Measurements from ENCODE around the gene AMPD2.

Gene AMPD2

GRCh38 chr1:109625601-109626560 lies 6.2 kb downstream of the AMPD2 start:
- POLR2A ChIA-PET, result interaction anchor here (0.6 to 1.1 kb wide), 2 partner anchors 78 to 176 kb away, joined by 3 to 4 read pairs; partner anchors contain the start of gene GNAI3
- CTCF ChIA-PET, result interaction anchor here (0.6 to 1.1 kb wide), 3 partner anchors 13 to 80 kb away, joined by 3 to 4 read pairs (median 3); no protein-coding TSS in a partner anchor
- TF ChIP-seq FOXK2 (IDR thresholded peaks at IDR 0.05) (no peak), L3MBTL2 (conservative IDR thresholded peaks at IDR 0.05) (no peak), ARNT (IDR thresholded peaks at IDR 0.05) (no peak), SP1 (IDR thresholded peaks at IDR 0.05) (no peak), HDGF (IDR thresholded peaks at IDR 0.05; ENCODE audit: borderline replicate concordance) (no peak), SUZ12 (IDR thresholded peaks at IDR 0.05) (no peak), FOXA1 (IDR thresholded peaks at IDR 0.05) (no peak), ELF4 (IDR thresholded peaks at IDR 0.05) (no peak), PKNOX1 (IDR thresholded peaks at IDR 0.05) (no peak), LEF1 (IDR thresholded peaks at IDR 0.05; ENCODE audit: borderline replicate concordance) (no peak), BHLHE40 (IDR thresholded peaks at IDR 0.05; ENCODE audit: borderline replicate concordance) (no peak), NFRKB (IDR thresholded peaks at IDR 0.05) (no peak), ZNF384 (IDR thresholded peaks at IDR 0.05) (no peak), TARDBP (IDR thresholded peaks at IDR 0.05) (no peak), FOXM1 (IDR thresholded peaks at IDR 0.05; ENCODE audit: borderline replicate concordance) (no peak)
- DNase-seq (ENCODE audit: extremely low spot score), result no peak

GRCh38 chr1:109626682-109627408 lies 7.2 kb downstream of the AMPD2 start:
- CTCF ChIA-PET, result interaction anchor here (0.6 to 4.7 kb wide), 2 partner anchors 13 to 51 kb away, joined by 3 to 42 read pairs; no protein-coding TSS in a partner anchor
- DNase-seq (ENCODE audit: extremely low spot score), result no peak
- POLR2A ChIA-PET, result interaction anchor here (1.1 kb wide), 1 partner anchor 78 kb away, joined by 4 read pairs; the partner anchor contains the start of gene GNAI3
- no peak for TF ChIP-seq PKNOX1 (IDR thresholded peaks at IDR 0.05)
- TF ChIP-seq HDGF (IDR thresholded peaks at IDR 0.05; ENCODE audit: borderline replicate concordance), result no peak
- TF ChIP-seq SUZ12 (IDR thresholded peaks at IDR 0.05), result no peak
- no peak for TF ChIP-seq FOXK2 (IDR thresholded peaks at IDR 0.05)
- TF ChIP-seq ARNT (IDR thresholded peaks at IDR 0.05), result no peak
- TF ChIP-seq NFRKB (IDR thresholded peaks at IDR 0.05), result no peak
- no peak for TF ChIP-seq BHLHE40 (IDR thresholded peaks at IDR 0.05; ENCODE audit: borderline replicate concordance)

- no peak for DNase-seq (ENCODE audit: extremely low spot score)
- CTCF ChIA-PET, result interaction anchor here (4.7 kb wide), 1 partner anchor 12 kb away, joined by 42 read pairs; no protein-coding TSS in a partner anchor
- POLR2A ChIA-PET, result no interaction called here
- TF ChIP-seq LEF1 (IDR thresholded peaks at IDR 0.05; ENCODE audit: borderline replicate concordance), result no peak
- no peak for TF ChIP-seq FOXK2 (IDR thresholded peaks at IDR 0.05)
- no peak for TF ChIP-seq HDGF (IDR thresholded peaks at IDR 0.05; ENCODE audit: borderline replicate concordance)
- TF ChIP-seq CTBP1 (IDR thresholded peaks at IDR 0.05; ENCODE audit: borderline replicate concordance), result no peak
- TF ChIP-seq BHLHE40 (IDR thresholded peaks at IDR 0.05; ENCODE audit: borderline replicate concordance), result no peak
- no peak for TF ChIP-seq PKNOX1 (IDR thresholded peaks at IDR 0.05)
- TF ChIP-seq ELF4 (IDR thresholded peaks at IDR 0.05), result no peak
- TF ChIP-seq TARDBP (IDR thresholded peaks at IDR 0.05), result no peak
- no peak for TF ChIP-seq L3MBTL2 (conservative IDR thresholded peaks at IDR 0.05)
- no peak for TF ChIP-seq FOXA1 (IDR thresholded peaks at IDR 0.05)
- no peak for TF ChIP-seq ZNF384 (IDR thresholded peaks at IDR 0.05)
- TF ChIP-seq ARNT (IDR thresholded peaks at IDR 0.05), result no peak
- no peak for TF ChIP-seq NFRKB (IDR thresholded peaks at IDR 0.05)
- TF ChIP-seq SP1 (IDR thresholded peaks at IDR 0.05), result no peak
- no peak for TF ChIP-seq SUZ12 (IDR thresholded peaks at IDR 0.05)
- no peak for TF ChIP-seq FOXM1 (IDR thresholded peaks at IDR 0.05; ENCODE audit: borderline replicate concordance)
Observed at GRCh38 chr1:109627692-109628399, 8.2 kb downstream of the AMPD2 start.

GRCh38 chr1:109628540-109629321 lies 9.1 kb downstream of the AMPD2 start:
- ChIA-PET CTCF (interaction anchor here (1.8 to 4.7 kb wide), 3 partner anchors 11 to 83 kb away, joined by 12 to 42 read pairs (median 42); partner anchors contain the start of gene GNAI3), POLR2A (interaction anchor here (6.0 kb wide), 1 partner anchor 80 kb away, joined by 37 read pairs; the partner anchor contains the start of gene GNAI3)
- TF ChIP-seq LEF1 (IDR thresholded peaks at IDR 0.05; ENCODE audit: borderline replicate concordance), result no peak
- no peak for TF ChIP-seq TARDBP (IDR thresholded peaks at IDR 0.05)
- no peak for TF ChIP-seq ZNF384 (IDR thresholded peaks at IDR 0.05)
- no peak for TF ChIP-seq BHLHE40 (IDR thresholded peaks at IDR 0.05; ENCODE audit: borderline replicate concordance)
- no peak for DNase-seq (ENCODE audit: extremely low spot score)
